Lower leg skin (tissue), 3 donors: ENCODE results near the gene FNDC3B.

Experiments
- POLR2A ChIP-seq, 2 donors: fragments of 450-650 bp; IDR thresholded peaks; one replicate each; pipeline ENCODE4 v1.6.1; 2016 to 2017; ENCODE audit warnings: antibody characterized with exemption in 2 of 2, mild to moderate bottlenecking in 1 of 2, moderate library complexity in 1 of 2
- TF ChIP-seq, protein P1 (sequence below), 3 donors: fragments of 450-650 bp; IDR thresholded peaks; one replicate each; pipeline ENCODE4 v1.5.1; 2016; ENCODE audit warnings: antibody characterized with exemption in 3 of 3, mild to moderate bottlenecking in 3 of 3, moderate library complexity in 2 of 3

DNA sequence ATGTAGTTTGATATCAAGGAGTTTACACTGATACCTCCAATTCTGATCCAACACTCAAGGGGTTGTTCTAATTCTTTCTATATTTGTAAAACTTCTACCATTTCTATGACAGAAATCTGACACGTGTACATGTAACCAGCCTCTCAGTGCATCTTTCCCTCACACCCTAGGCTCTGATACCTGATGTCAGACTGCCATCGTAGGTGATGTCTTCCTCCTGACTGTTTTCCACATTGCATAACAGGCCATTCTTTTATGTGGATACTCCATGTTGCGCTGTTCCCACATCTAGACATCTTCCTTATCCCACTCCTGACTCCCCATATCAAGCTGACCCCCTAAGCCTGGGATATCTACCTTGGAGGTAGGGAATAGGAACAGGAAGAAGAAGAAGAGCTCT is 159.1 kb downstream of the FNDC3B start:
- TF ChIP-seq, protein P1, sequence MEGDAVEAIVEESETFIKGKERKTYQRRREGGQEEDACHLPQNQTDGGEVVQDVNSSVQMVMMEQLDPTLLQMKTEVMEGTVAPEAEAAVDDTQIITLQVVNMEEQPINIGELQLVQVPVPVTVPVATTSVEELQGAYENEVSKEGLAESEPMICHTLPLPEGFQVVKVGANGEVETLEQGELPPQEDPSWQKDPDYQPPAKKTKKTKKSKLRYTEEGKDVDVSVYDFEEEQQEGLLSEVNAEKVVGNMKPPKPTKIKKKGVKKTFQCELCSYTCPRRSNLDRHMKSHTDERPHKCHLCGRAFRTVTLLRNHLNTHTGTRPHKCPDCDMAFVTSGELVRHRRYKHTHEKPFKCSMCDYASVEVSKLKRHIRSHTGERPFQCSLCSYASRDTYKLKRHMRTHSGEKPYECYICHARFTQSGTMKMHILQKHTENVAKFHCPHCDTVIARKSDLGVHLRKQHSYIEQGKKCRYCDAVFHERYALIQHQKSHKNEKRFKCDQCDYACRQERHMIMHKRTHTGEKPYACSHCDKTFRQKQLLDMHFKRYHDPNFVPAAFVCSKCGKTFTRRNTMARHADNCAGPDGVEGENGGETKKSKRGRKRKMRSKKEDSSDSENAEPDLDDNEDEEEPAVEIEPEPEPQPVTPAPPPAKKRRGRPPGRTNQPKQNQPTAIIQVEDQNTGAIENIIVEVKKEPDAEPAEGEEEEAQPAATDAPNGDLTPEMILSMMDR (IDR thresholded peaks at IDR 0.05) = no peak
- no peak for TF ChIP-seq POLR2A (IDR thresholded peaks at IDR 0.05)
